8988T (cell line): ENCODE results near the gene UCN.
"Not testable (repeated sequence)": the region's sequence is repeated elsewhere in the genome, so short reads cannot be mapped to it uniquely, and the experiment has no call there.

Source experiments
- DNase-seq: peaks from one replicate; pipeline ENCODE4 v3.0.0; 2011

The UCN gene

GRCh38 chr2:27313882-27314645 lies 5.8 kb upstream of the UCN start:
- DNase-seq, result no peak

GRCh38 chr2:27312152-27312551 lies 3.9 kb upstream of the UCN start:
- no peak for DNase-seq

- DNase-seq, result no peak
These were observed 1.4 kb upstream of the UCN start for GRCh38 chr2:27309651-27310050.

GRCh38 chr2:27307545-27308358 lies 493 bp downstream of the UCN start:
- no peak for DNase-seq

DNA sequence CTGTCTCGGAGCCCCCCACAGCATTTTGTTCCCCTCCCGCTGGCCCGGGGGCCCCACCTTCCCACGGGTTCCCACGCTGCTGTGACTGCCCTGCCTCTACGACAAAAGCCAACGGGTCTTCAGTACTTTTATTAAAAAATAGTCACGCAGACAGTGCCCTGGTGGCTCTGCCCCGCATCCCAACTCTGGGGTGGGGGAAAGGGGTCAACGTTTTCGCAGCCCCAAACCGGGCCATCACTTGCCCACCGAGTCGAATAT lies 1.0 kb downstream of the UCN start:
- DNase-seq, result no peak

- no peak for DNase-seq
These were observed 1.5 kb downstream of the UCN start for GRCh38 chr2:27306573-27307286.

DNA sequence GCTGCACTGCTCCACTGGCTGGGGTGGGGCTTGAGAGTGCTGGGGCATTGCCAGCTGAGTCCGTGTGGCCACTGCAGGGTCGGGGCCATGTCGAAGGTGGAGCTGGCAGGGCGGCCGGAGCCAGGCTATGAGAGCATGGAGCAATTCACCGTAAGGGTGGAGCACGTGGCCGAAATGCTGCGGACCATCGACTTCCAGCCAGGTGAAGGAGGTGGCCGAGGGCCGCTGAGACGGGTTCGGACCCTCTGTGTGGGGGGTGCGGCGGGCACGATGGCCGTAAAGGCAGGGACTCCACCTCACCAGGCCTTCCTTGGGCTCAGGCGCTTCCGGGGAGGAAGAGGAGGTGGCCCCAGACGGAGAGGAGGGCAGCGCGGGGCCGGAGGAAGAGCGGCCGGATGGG lies 2.1 kb downstream of the UCN start:
- DNase-seq, result no peak

DNA sequence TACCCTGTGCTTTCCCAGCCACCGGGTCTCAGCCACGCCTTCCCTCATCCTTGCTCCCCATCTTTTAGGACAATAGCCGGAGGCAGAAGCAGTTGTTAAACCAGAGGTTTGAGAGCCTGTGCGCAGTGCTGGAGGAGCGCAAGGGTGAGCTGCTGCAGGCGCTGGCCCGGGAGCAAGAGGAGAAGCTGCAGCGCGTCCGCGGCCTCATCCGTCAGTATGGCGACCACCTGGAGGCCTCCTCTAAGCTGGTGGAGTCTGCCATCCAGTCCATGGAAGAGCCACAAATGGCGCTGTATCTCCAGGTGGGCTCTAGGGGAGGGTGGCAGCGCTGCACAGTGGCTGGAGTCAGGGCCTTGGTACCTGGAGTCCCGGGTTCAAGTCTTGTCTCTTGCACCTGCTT lies 2.7 kb downstream of the UCN start:
- DNase-seq, result no peak

GRCh38 chr2:27304488-27305240 lies 3.6 kb downstream of the UCN start:
- no peak for DNase-seq

- DNase-seq, result peak; percentile 67
These were observed 4.9 kb downstream of the UCN start for GRCh38 chr2:27303093-27304025.

- DNase-seq, result not testable (repeated sequence)
These were observed 7.6 kb downstream of the UCN start for GRCh38 chr2:27300606-27301005.

GRCh38 chr2:27298391-27299080 lies 9.7 kb downstream of the UCN start:
- no peak for DNase-seq

- no peak for DNase-seq
These were observed 11.1 kb downstream of the UCN start for GRCh38 chr2:27297195-27297594.

GRCh38 chr2:27296481-27296880 lies 11.8 kb downstream of the UCN start:
- no peak for DNase-seq

DNA sequence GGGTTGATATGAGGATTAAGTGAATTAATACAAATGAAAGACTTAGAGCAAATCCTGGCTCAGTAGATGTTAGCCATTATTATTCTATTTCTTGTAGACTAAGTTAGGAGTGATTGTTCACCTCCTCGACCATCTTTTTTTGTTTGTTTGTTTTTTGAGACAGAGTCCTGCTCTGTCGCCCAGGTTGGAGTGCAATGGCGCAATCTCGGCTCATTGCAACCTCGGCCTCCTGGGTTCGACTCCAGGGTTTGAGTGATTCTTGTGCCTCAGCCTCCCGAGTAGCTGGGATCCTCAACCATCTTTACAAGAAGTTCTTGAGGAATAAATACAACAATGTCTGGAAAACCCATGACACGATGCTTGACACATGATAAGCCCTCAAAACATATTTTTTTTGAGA lies 13.3 kb downstream of the UCN start:
- DNase-seq, result no peak

- no peak for DNase-seq
These were observed 16.4 kb downstream of the UCN start for GRCh38 chr2:27291865-27292264.

DNA sequence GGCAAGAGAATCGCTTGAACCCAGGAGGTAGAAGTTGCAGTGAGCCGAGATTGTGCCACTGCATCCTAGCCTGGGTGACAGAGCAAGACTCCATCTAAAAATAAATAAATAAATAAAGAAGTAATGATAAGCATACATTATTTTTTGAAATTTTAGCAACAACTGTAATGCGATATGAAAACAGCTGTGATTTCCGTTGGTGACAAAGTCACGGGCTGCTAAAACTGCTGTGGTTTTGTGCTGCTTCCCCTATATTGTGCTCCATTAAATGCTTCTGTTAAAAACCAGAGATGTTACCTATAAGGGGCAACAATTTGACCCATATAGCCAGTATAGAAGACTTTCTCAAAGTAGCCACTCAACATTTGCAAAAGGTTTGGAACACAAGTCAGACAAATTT lies 17.7 kb downstream of the UCN start:
- DNase-seq, result no peak

- DNase-seq, result no peak
These were observed 19.6 kb downstream of the UCN start for GRCh38 chr2:27288610-27289009.

- no peak for DNase-seq
These were observed 22.8 kb downstream of the UCN start for GRCh38 chr2:27285481-27285880.

DNA sequence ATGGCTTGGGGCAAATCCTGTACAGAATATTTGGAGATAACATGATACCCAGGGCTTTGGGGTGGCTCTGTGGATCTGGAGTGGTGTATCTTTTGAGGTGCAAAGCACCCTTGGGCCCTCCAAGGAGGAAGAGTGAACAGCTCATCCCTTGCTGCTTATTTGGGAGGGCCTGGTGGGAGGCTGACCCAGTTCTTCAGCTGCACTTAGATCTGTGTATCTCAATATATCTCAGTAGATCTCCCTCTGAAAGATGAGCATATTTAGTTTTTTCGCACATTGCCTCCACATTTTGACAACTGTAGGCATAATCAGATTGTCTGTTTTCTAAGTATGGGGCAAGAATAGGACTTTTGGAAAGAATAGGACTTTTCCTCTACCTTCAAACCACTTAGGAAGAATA lies 23.2 kb downstream of the UCN start:
- no peak for DNase-seq

GRCh38 chr2:27282892-27283291 lies 25.4 kb downstream of the UCN start:
- no peak for DNase-seq
